ENCODE results near the gene GJB6.

Gene GJB6

DNA sequence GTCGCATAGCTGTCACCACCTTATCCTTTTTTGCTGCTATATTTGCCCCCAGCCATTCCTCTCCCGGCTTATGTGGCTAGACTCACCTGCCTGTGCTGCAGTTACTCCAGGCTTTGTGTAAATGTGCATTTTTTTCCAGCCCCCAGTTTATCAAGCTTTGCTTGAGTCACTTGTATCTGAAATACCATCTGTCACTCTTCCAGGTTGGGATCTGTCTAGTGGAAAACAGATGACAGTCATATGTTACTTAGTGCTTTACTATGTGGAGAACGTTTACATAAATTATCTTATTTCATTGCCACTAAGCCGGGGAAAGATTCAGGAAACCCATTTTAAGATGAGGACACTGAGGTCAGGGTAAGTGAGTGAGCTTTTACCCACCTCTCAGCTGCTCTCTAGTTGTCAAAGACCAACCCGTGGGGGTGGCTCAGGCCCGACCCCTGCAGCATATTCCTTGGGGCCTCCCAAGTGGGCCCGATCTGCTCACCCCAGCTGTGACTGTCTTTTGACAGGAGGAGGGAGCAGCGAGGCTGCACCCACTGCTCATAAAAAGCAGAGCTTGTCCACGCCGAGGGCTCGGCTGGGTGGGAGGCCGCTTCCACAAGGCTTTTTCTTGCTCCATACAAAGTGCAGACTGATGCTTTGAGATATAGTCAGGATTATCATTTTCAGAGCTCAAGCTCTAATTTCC lies 46.6 kb downstream of the GJB6 start:
- TF ChIP-seq, protein P1, sequence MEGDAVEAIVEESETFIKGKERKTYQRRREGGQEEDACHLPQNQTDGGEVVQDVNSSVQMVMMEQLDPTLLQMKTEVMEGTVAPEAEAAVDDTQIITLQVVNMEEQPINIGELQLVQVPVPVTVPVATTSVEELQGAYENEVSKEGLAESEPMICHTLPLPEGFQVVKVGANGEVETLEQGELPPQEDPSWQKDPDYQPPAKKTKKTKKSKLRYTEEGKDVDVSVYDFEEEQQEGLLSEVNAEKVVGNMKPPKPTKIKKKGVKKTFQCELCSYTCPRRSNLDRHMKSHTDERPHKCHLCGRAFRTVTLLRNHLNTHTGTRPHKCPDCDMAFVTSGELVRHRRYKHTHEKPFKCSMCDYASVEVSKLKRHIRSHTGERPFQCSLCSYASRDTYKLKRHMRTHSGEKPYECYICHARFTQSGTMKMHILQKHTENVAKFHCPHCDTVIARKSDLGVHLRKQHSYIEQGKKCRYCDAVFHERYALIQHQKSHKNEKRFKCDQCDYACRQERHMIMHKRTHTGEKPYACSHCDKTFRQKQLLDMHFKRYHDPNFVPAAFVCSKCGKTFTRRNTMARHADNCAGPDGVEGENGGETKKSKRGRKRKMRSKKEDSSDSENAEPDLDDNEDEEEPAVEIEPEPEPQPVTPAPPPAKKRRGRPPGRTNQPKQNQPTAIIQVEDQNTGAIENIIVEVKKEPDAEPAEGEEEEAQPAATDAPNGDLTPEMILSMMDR (IDR thresholded peaks at IDR 0.05; ENCODE audit: insufficient read depth, low read length, missing control alignments), result no peak
- H3K4me3 ChIP-seq (ENCODE audit: low read depth, low read length), result no peak overlapping the region
- DNase-seq (ENCODE audit: low read depth, low spot score), result no peak
- CTCF ChIA-PET, result interaction anchor here (0.5 to 3.0 kb wide), 5 partner anchors 11 to 739 kb away, joined by 3 to 31 read pairs (median 3); no protein-coding TSS in a partner anchor
- POLR2A ChIA-PET, result no interaction called here

DNA sequence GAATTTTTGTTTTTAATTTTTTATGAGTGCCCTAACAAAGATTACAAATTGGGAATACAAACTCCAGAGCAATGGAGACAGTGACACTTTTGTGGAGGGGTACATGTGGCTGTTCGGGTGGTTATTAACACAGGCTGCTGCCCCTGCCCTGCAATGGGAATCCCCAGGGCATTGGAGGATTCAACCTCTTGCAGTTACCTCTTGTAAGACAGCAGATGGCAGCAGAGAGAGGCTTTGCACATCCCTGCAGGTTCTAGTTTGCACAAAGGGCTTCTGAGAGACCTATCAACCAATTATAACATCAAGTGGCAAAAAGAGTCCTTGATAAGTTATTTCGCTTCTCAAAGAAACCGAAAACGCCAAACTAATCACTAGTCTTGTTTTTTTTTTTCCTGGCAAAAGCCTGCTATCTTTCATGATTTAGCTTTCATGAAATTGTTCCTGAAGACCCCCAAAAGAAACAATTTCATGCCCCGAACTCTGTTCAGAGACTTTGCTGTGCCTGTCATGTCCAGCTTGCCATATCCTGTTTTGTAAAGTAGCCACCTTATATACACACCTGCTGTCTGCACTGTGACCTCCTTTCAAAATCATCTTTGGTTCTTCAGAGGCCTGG lies 49.8 kb downstream of the GJB6 start:
- no peak overlapping the region for H3K4me3 ChIP-seq (ENCODE audit: low read depth, low read length)
- ChIA-PET CTCF (interaction anchor here (0.7 to 4.3 kb wide), 18 partner anchors 9 to 743 kb away, joined by 3 to 49 read pairs (median 6); no protein-coding TSS in a partner anchor), POLR2A (no interaction called here)
- TF ChIP-seq, protein P1 (IDR thresholded peaks at IDR 0.05; ENCODE audit: insufficient read depth, low read length, missing control alignments), result peak; percentile 84
- peak; percentile 36 for DNase-seq (ENCODE audit: low read depth, low spot score)

DNA sequence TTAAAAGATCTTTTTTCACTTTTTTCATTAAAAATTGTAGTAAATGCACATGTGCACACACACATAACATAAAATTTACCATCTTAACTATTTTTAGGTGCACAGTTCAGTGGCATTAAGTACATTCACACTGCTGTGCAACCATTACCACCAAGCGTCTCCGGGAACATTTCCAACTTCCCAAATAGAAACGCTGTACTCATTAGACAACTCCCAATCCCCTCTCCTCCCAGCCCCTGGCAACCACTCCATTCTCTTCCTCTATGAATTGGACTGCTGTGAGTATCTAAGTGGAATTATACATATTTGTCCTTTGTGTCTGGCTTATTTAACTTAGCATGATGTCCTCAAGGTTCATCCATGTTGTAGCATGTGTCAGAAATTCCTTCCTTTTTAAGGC lies 50.9 kb downstream of the GJB6 start:
- no peak for DNase-seq (ENCODE audit: low read depth, low spot score)
- TF ChIP-seq, protein P1 (IDR thresholded peaks at IDR 0.05; ENCODE audit: insufficient read depth, low read length, missing control alignments), result no peak
- ChIA-PET POLR2A (no interaction called here), CTCF (interaction anchor here (0.7 to 4.3 kb wide), 14 partner anchors 8 to 744 kb away, joined by 3 to 49 read pairs (median 8); no protein-coding TSS in a partner anchor)
- H3K4me3 ChIP-seq (ENCODE audit: low read depth, low read length), result no peak overlapping the region

- POLR2A ChIA-PET, result no interaction called here
- H3K4me3 ChIP-seq (ENCODE audit: low read depth, low read length), result no peak overlapping the region
- CTCF ChIA-PET, result interaction anchor here (1.5 kb wide), 1 partner anchor 12 kb away, joined by 4 read pairs; no protein-coding TSS in a partner anchor
- DNase-seq (ENCODE audit: low read depth, low spot score), result no peak
- TF ChIP-seq, protein P1 (IDR thresholded peaks at IDR 0.05; ENCODE audit: insufficient read depth, low read length, missing control alignments), result no peak
These were observed 54.0 kb downstream of the GJB6 start for GRCh38 chr13:20178156-20178555.

- ChIA-PET CTCF (no interaction called here), POLR2A (no interaction called here)
- H3K4me3 ChIP-seq (ENCODE audit: low read depth, low read length), result peak overlapping the region; percentile 6
These were observed 54.9 kb downstream of the GJB6 start for GRCh38 chr13:20177049-20177831.

More at GRCh38 chr13:20177049-20177831, 54.9 kb downstream of the GJB6 start:
- DNase-seq (ENCODE audit: low read depth, low spot score), result no peak
- TF ChIP-seq, protein P1 (IDR thresholded peaks at IDR 0.05; ENCODE audit: insufficient read depth, low read length, missing control alignments), result no peak
